H1 (cell line): ENCODE results near the gene TCFL5. TPM values are rescaled to one million over a fixed set of nuclear protein-coding genes. Genes with fewer than 3 reads are reported as not detected.

Experiments used
- CTCF ChIA-PET: fragments of 300-600 bp; sonication (Branson Sonifier 250); formaldehyde crosslinking; loops from one replicate; lab custom pipeline; 2021; ENCODE audit not compliant: partially characterized antibody; lab: Charles Lee
- POLR2A ChIA-PET: fragments of 300-600 bp; sonication (Branson Sonifier 250); formaldehyde crosslinking; loops from one replicate; lab custom pipeline; 2021; ENCODE audit warnings: inconsistent platforms; ENCODE audit not compliant: partially characterized antibody; lab: Charles Lee
- DNase-seq, 2 experiments: peaks; one replicate each; pipeline versions ENCODE4 v3.0.0 to v3.0.0-alpha.2; 2010 to 2022; ENCODE audit warnings: low spot score in 2 of 2, low read depth in 1 of 2, mixed read lengths in 1 of 2
- FAIRE-seq: peaks from 2 replicates; lab custom pipeline; 2011; peaks lifted over from hg19 to GRCh38; lab: Jason Lieb, UNC
- H2AFZ ChIP-seq: 2 replicates; pipeline ENCODE4 v1.8.1; 2012; ENCODE audit warnings: low read length, inconsistent platforms
- H2AK5ac ChIP-seq: 2 replicates; pipeline ENCODE4 v1.6.1; 2013; ENCODE audit warnings: low read depth, low read length
- H2BK120ac ChIP-seq: replicated peaks from 2 replicates; pipeline ENCODE3; 2013; ENCODE audit warnings: low read depth, low read length, inconsistent platforms
- H2BK12ac ChIP-seq: 2 replicates; pipeline ENCODE4 v1.6.1; 2013; ENCODE audit warnings: low read depth, low read length
- H2BK15ac ChIP-seq: 2 replicates; pipeline ENCODE4 v1.6.1; 2013; ENCODE audit warnings: low read length
- H2BK20ac ChIP-seq: 2 replicates; pipeline ENCODE4 v1.6.1; 2013; ENCODE audit warnings: low read length
- H2BK5ac ChIP-seq: 2 replicates; pipeline ENCODE4 v1.6.1; 2013; ENCODE audit warnings: low read depth, low read length
- H3K14ac ChIP-seq: 2 replicates; pipeline ENCODE4 v1.6.1; 2013; ENCODE audit warnings: inconsistent platforms; ENCODE audit not compliant: insufficient read length
- H3K18ac ChIP-seq: 2 replicates; pipeline ENCODE4 v1.6.1; 2013; ENCODE audit warnings: low read length; ENCODE audit errors: extremely low read depth
- H3K23ac ChIP-seq: 2 replicates; pipeline ENCODE4 v1.6.1; 2013; ENCODE audit warnings: inconsistent platforms; ENCODE audit not compliant: insufficient read length
- H3K23me2 ChIP-seq: 2 replicates; pipeline ENCODE4 v1.6.1; 2013; ENCODE audit warnings: low read depth, low read length
- H3K27ac ChIP-seq: 2 replicates; pipeline ENCODE4 v1.6.1; 2011; ENCODE audit warnings: low read depth, low read length, inconsistent platforms
- H3K27me3 ChIP-seq, 4 experiments: replicated peaks in 1 of 4; 1 replicate in 1 of 4; 2 replicates in 3 of 4; pipeline versions ENCODE4 v1.6.1 to v1.8.1; 2011 to 2013; ENCODE audit warnings: low read length in 3 of 4, mild to moderate bottlenecking in 3 of 4, inconsistent platforms in 2 of 4, mixed read lengths in 2 of 4, moderate library complexity in 1 of 4; ENCODE audit not compliant: control insufficient read depth in 3 of 4, insufficient read depth in 3 of 4; ENCODE audit errors: extremely low read depth in 1 of 4
- H3K36me3 ChIP-seq, 4 experiments: 2 replicates each; pipeline versions ENCODE4 v1.6.1 to v1.8.1; 2011 to 2013; ENCODE audit warnings: mild to moderate bottlenecking in 4 of 4, low read length in 3 of 4, moderate library complexity in 2 of 4, control low read depth in 1 of 4, inconsistent platforms in 1 of 4; ENCODE audit not compliant: insufficient read depth in 4 of 4, control insufficient read depth in 2 of 4
- H3K4ac ChIP-seq: replicated peaks from 2 replicates; pipeline ENCODE3; 2013; ENCODE audit warnings: low read length, low read depth, mixed read lengths, inconsistent platforms; ENCODE audit not compliant: insufficient read length
- H3K4me1 ChIP-seq, 4 experiments: replicated peaks in 1 of 4; 1 replicate in 1 of 4; 2 replicates in 3 of 4; pipeline versions ENCODE4 v1.6.1 to v1.8.1; 2011 to 2013; ENCODE audit warnings: low read length in 3 of 4, inconsistent platforms in 2 of 4, mixed read lengths in 1 of 4; ENCODE audit not compliant: insufficient read depth in 4 of 4, control insufficient read depth in 3 of 4
- H3K4me2 ChIP-seq, 2 experiments: 2 replicates each; pipeline versions ENCODE4 v1.6.1 to v1.8.1; 2011 to 2013; ENCODE audit warnings: low read depth in 2 of 2, low read length in 2 of 2, control low read depth in 1 of 2, inconsistent platforms in 1 of 2, mild to moderate bottlenecking in 1 of 2; ENCODE audit not compliant: insufficient read depth in 1 of 2
- H3K4me3 ChIP-seq, 4 experiments: fragments of 200-600, 300-600 bp in 1 of 4; sonication (generic), shearing (Covaris generic), sonication (Bioruptor Twin) in 1 of 4; 2 replicates each; pipeline versions ENCODE4 v1.5.1 to v1.8.1; 2011 to 2016; ENCODE audit warnings: low read length in 4 of 4, low read depth in 3 of 4, control low read depth in 2 of 4, inconsistent platforms in 2 of 4, mild to moderate bottlenecking in 2 of 4, mixed read lengths in 1 of 4, moderate library complexity in 1 of 4; ENCODE audit not compliant: insufficient read depth in 2 of 4; ENCODE audit errors: extremely low read depth in 1 of 4
- H3K56ac ChIP-seq: replicated peaks from 2 replicates; pipeline ENCODE3; 2013; ENCODE audit warnings: low read depth, mild to moderate bottlenecking, mixed read lengths, low read length, inconsistent platforms; ENCODE audit not compliant: insufficient read length
- H3K79me1 ChIP-seq: 2 replicates; pipeline ENCODE4 v1.6.1; 2013; ENCODE audit warnings: low read depth, low read length, control low read depth
- H3K79me2 ChIP-seq, 2 experiments: 2 replicates each; pipeline versions ENCODE4 v1.6.1 to v1.8.1; 2012 to 2013; ENCODE audit warnings: low read length in 2 of 2, mild to moderate bottlenecking in 2 of 2, inconsistent platforms in 1 of 2; ENCODE audit not compliant: insufficient read depth in 2 of 2, control insufficient read depth in 1 of 2
- H3K9ac ChIP-seq, 4 experiments: replicated peaks in 1 of 4; 1 replicate in 1 of 4; 2 replicates in 3 of 4; pipeline versions ENCODE4 v1.6.1 to v1.8.1; 2011 to 2013; ENCODE audit warnings: low read depth in 3 of 4, low read length in 3 of 4, control low read depth in 2 of 4, mild to moderate bottlenecking in 2 of 4, moderate library complexity in 2 of 4, inconsistent platforms in 1 of 4; ENCODE audit errors: extremely low read depth in 1 of 4
- H3K9me3 ChIP-seq, 2 experiments: 2 replicates each; pipeline versions ENCODE4 v1.6.1 to v1.8.1; 2012 to 2013; ENCODE audit warnings: mild to moderate bottlenecking in 2 of 2, moderate library complexity in 2 of 2, control low read depth in 1 of 2, inconsistent platforms in 1 of 2, low read depth in 1 of 2, low read length in 1 of 2, mixed read lengths in 1 of 2; ENCODE audit not compliant: insufficient read depth in 2 of 2
- H4K20me1 ChIP-seq, 2 experiments: replicated peaks in 1 of 2; 2 replicates each; pipeline versions ENCODE3 to v1.8.1; 2011 to 2013; ENCODE audit warnings: inconsistent platforms in 2 of 2, low read length in 2 of 2, mild to moderate bottlenecking in 1 of 2; ENCODE audit not compliant: insufficient read depth in 2 of 2, control insufficient read depth in 1 of 2
- H4K5ac ChIP-seq: 2 replicates; pipeline ENCODE4 v1.6.1; 2013; ENCODE audit warnings: low read length, low read depth, mixed read lengths, inconsistent platforms; ENCODE audit not compliant: insufficient read length
- H4K8ac ChIP-seq: 2 replicates; pipeline ENCODE4 v1.8.0; 2013; ENCODE audit warnings: mild to moderate bottlenecking, moderate library complexity, low read length, inconsistent platforms; ENCODE audit not compliant: insufficient read depth; ENCODE audit errors: extremely low read depth
- H4K91ac ChIP-seq: replicated peaks from 2 replicates; pipeline ENCODE3; 2013; ENCODE audit warnings: low read length, mixed read lengths, inconsistent platforms; ENCODE audit not compliant: insufficient read length
- CHD1 ChIP-seq: IDR thresholded peaks from 2 replicates; pipeline ENCODE4 v1.6.1; 2012; ENCODE audit warnings: low read depth, low read length, improper control_type of control experiment
- CREB1 ChIP-seq: IDR thresholded peaks from 2 replicates; pipeline ENCODE4 v1.6.1; 2012; ENCODE audit warnings: inconsistent platforms
- GTF2F1 ChIP-seq: IDR thresholded peaks from 2 replicates; pipeline ENCODE4 v1.6.1; 2012; ENCODE audit warnings: low read depth, low read length, improper control_type of control experiment, borderline replicate concordance
- JUN ChIP-seq: IDR thresholded peaks from 2 replicates; pipeline ENCODE4 v1.6.1; 2011; ENCODE audit warnings: low read depth, mild to moderate bottlenecking, improper control_type of control experiment, low read length
- KDM1A ChIP-seq: fragments of 200-600, 300-600 bp; sonication (generic); IDR thresholded peaks from 2 replicates; pipeline ENCODE4 v1.7.1; 2016; ENCODE audit warnings: mild to moderate bottlenecking, low read length, borderline replicate concordance
- NANOG ChIP-seq: IDR thresholded peaks from 2 replicates; pipeline ENCODE4 v1.6.1; 2011; ENCODE audit warnings: low read length, low read depth, mild to moderate bottlenecking, inconsistent platforms; ENCODE audit not compliant: insufficient read depth, poor library complexity, severe bottlenecking
- POLR2A ChIP-seq, 2 experiments: IDR thresholded peaks; 1 replicate in 1 of 2; 2 replicates in 1 of 2; pipeline ENCODE4 v1.6.1; 2011; ENCODE audit warnings: low read depth in 2 of 2, low read length in 2 of 2, mild to moderate bottlenecking in 2 of 2; ENCODE audit errors: control extremely low read depth in 1 of 2
- POLR2AphosphoS5 ChIP-seq: IDR thresholded peaks from 2 replicates; pipeline ENCODE4 v1.6.1; 2011; ENCODE audit warnings: low read depth, low read length
- SIN3A ChIP-seq, 2 experiments: IDR thresholded peaks in 1 of 2; conservative IDR thresholded peaks in 1 of 2; 2 replicates each; pipeline ENCODE4 v1.6.1; 2011 to 2012; ENCODE audit warnings: low read length in 2 of 2, improper control_type of control experiment in 1 of 2, low read depth in 1 of 2, mild to moderate bottlenecking in 1 of 2
- SP1 ChIP-seq: IDR thresholded peaks from 2 replicates; pipeline ENCODE4 v1.6.1; 2011; ENCODE audit warnings: low read depth, low read length
- SRF ChIP-seq: IDR thresholded peaks from 2 replicates; pipeline ENCODE4 v1.6.1; 2011; ENCODE audit warnings: mild to moderate bottlenecking, low read depth, low read length, moderate library complexity
- WGBS, 2 experiments: shearing (Covaris generic) in 1 of 2; methylation state at CpG; one replicate each; pipeline versions ENCODE4 v1.1.6 to v1.1.7; 2013 to 2015; ENCODE audit warnings: low lambda C conversion rate in 2 of 2, mixed read lengths in 2 of 2, inconsistent platforms in 1 of 2, low coverage in 1 of 2, missing lambda C conversion rate in 1 of 2; ENCODE audit not compliant: insufficient replicate concordance in 2 of 2, insufficient coverage in 1 of 2, insufficient read length in 1 of 2; ENCODE audit errors: extremely low coverage in 1 of 2, missing lambda C conversion rate in 1 of 2; 5-methylcytosine and 5-hydroxymethylcytosine counted together
- polyA plus RNA-seq, 7 experiments: library from polyadenylated mRNA; depleted of rRNA in 3 of 7; stranded (reverse) in 5 of 7; unstranded in 2 of 7; fragments of >200 nt in 5 of 7; fragments of 200-250 nt in 2 of 7; gene quantifications; 1 replicate in 5 of 7; 2 replicates in 1 of 7; 4 replicates in 1 of 7; pipeline versions ENCODE4 v1.2.1 to v1.2.3, GENCODE V29; 2011 to 2013; ENCODE audit warnings: missing spikeins in 2 of 7, mixed read lengths in 2 of 7
- total RNA-seq: library from RNA; stranded (reverse); fragmentation: NEBNext Ultra II Directional; extraction: Animal tissue kit (Norgen Biotek cat#: 25700); gene quantifications from 2 replicates; pipeline ENCODE4 v1.2.1, GENCODE V29; 2021
- TF ChIP-seq, protein P1 (sequence below): IDR thresholded peaks from 2 replicates; pipeline ENCODE4 v1.6.1; 2011; ENCODE audit warnings: low read length, improper control_type of control experiment

Gene TCFL5
- total and polyA plus RNA-seq, 2 of the 8 experiments (the other 6 are each of a cell fraction or from before 2014, with no cell fraction given), result 6.2 to 15.0 TPM

DNA sequence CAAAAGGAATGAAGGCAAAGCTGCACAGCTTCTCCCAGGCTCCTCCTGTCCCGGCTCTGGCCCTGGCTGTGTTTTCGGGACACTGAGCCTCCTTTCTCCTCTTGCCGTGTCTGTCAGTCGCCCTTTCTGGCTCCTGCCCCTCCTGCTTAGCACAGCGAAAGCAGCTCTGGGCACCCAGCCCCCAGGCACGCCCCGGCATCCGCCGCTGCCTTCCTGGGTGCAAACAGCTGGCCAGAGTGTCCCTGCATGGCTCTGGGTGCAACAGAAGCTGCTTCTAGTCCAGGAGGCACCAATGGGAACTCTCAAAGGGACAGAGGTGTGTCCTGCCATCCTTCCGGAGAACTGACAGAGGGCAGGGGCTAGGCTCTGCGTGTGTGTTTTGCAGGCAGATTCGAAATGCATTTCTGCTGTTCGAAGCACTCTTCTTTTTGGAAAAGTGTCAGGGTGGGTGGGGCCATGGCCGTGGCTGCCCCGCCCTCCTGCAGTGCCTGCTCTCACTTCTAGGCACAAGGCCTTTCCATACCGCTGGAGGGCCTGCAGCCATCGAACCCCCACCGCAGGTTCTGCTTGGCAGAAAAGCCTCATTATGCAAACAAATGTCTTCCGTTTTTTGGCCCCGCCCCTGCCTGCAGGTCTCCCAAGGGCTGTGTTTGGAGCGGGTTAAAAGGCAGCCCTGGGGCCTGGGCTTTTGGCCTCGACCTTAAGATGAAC, 29.3 kb downstream of the TCFL5 start:
- no peak overlapping the region for H3K14ac ChIP-seq
- no peaks in the 10 kb centered on the region for H3K23me2 ChIP-seq
- H3K4me3 ChIP-seq, result no peak overlapping the region
- H3K4ac ChIP-seq, result no peak overlapping the region
- FAIRE-seq, result no peak
- H2BK5ac ChIP-seq, result no peak overlapping the region
- no peak for DNase-seq
- no peak overlapping the region for H2BK12ac ChIP-seq
- H4K20me1 ChIP-seq, result no peaks in the 10 kb centered on the region
- H2AFZ ChIP-seq, result no peak overlapping the region
- peaks cover 0 to 10% (median 0%) of the 10 kb centered on the region in 4 experiments; a peak in 2 of 7 replicates for H3K4me1 ChIP-seq
- no peak overlapping the region for H3K9ac ChIP-seq
- H4K8ac ChIP-seq, result no peak overlapping the region; the same call in 1 of the 2 replicates
- H2BK15ac ChIP-seq, result no peak overlapping the region
- H2BK20ac ChIP-seq, result no peak overlapping the region
- no peaks in the 10 kb centered on the region for H3K79me2 ChIP-seq
- H4K5ac ChIP-seq, result no peak overlapping the region
- no peak overlapping the region for H3K27ac ChIP-seq
- no peak overlapping the region for H2AK5ac ChIP-seq
- H3K27me3 ChIP-seq, result no peaks in the 10 kb centered on the region
- WGBS, 2 experiments, result 81% methylated on average over 21 of the region's 22 CpGs; no CpG with 5 or more reads in 1 of the 2 experiments
- H3K4me2 ChIP-seq, result no peak overlapping the region
- no peak overlapping the region for H3K56ac ChIP-seq
- POLR2A ChIA-PET, result interaction anchor here (0.9 to 3.5 kb wide), 6 partner anchors 10 to 23 kb away, joined by 3 to 22 read pairs (median 10); partner anchors contain the start of gene COL9A3
- H2BK120ac ChIP-seq, result no peak overlapping the region
- peaks cover 0 to 25% (median 4%) of the 10 kb centered on the region in 4 experiments; a peak in 5 of 8 replicates for H3K36me3 ChIP-seq
- CTCF ChIA-PET, result interaction anchor here (0.6 to 3.8 kb wide), 7 partner anchors 9 to 174 kb away, joined by 3 to 22 read pairs (median 4); partner anchors contain the start of gene BHLHE23
- no peak overlapping the region for H3K18ac ChIP-seq
- H3K79me1 ChIP-seq, result no peaks in the 10 kb centered on the region
- H4K91ac ChIP-seq, result no peak overlapping the region
- no peak overlapping the region for H3K23ac ChIP-seq
- H3K9me3 ChIP-seq, result no peaks in the 10 kb centered on the region
- TF ChIP-seq CREB1, result no peak
- TF ChIP-seq, protein P1, sequence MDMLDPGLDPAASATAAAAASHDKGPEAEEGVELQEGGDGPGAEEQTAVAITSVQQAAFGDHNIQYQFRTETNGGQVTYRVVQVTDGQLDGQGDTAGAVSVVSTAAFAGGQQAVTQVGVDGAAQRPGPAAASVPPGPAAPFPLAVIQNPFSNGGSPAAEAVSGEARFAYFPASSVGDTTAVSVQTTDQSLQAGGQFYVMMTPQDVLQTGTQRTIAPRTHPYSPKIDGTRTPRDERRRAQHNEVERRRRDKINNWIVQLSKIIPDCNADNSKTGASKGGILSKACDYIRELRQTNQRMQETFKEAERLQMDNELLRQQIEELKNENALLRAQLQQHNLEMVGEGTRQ, result no peak
- no peak for TF ChIP-seq SRF
- no peak for TF ChIP-seq SP1
- no peak for TF ChIP-seq NANOG
- no peak for TF ChIP-seq JUN
- no peak for TF ChIP-seq KDM1A
- no peak for TF ChIP-seq POLR2AphosphoS5
- TF ChIP-seq POLR2A (IDR thresholded peaks at IDR 0.05; ENCODE audit: control extremely low read depth in 1 of 2, low read depth in 2 of 2, low read length in 2 of 2), result no peak
- no peak for TF ChIP-seq CHD1
- TF ChIP-seq GTF2F1, result no peak
- no peak for TF ChIP-seq SIN3A (conservative IDR thresholded peaks at IDR 0.05 in 1 of 2, IDR thresholded peaks at IDR 0.05 in 1 of 2; ENCODE audit: low read depth in 1 of 2, low read length in 2 of 2)
